GM12865 (cell line): Measurements from ENCODE around the gene OGFOD3.

ENCODE experiments used
- DNase-seq: peaks from one replicate; pipeline ENCODE4 v3.0.0; 2010; ENCODE audit warnings: low read depth
- H3K4me3 ChIP-seq: 2 replicates; pipeline ENCODE4 v1.5.1; 2011; ENCODE audit warnings: mild to moderate bottlenecking, low read depth, low read length, control low read depth
- TF ChIP-seq, protein P1 (sequence below): IDR thresholded peaks from 2 replicates; pipeline ENCODE4 v1.5.1; 2011; ENCODE audit warnings: low read length, control low read depth, low read depth, inconsistent platforms; ENCODE audit not compliant: insufficient read depth; ENCODE audit errors: missing control alignments

Gene OGFOD3

DNA sequence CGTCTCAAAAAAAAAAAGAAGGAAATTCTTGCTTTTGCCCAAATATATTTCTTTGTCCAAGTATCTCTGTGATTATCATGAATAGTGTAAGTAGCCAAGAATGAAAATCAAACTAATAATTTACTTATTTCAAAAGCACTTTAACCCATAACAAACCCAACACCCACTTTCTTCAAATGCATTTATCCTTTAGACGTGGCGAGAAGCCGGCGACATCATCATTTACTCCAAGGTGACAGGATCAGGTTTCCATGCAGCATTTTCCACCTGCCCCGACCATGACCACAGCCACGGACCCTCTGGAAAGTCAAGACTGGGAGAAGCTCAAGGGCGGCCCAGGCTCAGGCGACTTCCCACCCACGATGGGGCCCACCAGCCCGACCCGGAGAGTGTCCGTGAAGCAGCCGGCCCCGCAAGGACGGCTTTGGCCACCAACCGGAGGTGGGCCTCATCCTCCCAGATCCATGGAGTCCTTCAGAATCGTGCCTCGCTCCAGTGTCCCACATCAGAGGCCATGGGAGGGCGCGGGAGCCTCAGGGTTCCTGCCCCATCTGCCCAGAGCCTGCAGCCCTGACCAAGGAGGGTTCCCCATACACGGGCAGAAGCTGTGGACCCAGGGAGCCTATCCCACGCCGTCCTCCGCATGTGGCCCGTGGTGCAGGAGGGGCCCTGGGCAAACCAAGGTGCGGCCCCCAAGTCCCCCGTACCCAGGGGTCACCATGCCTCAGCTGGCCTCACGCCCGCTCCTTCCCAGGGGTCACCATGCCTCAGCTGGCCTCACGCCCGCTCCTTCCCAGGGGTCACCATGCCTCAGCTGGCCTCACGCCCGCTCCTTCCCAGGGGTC, 28.1 kb downstream of the OGFOD3 start:
- no peak for DNase-seq
- no peak overlapping the region for H3K4me3 ChIP-seq
- TF ChIP-seq, protein P1, sequence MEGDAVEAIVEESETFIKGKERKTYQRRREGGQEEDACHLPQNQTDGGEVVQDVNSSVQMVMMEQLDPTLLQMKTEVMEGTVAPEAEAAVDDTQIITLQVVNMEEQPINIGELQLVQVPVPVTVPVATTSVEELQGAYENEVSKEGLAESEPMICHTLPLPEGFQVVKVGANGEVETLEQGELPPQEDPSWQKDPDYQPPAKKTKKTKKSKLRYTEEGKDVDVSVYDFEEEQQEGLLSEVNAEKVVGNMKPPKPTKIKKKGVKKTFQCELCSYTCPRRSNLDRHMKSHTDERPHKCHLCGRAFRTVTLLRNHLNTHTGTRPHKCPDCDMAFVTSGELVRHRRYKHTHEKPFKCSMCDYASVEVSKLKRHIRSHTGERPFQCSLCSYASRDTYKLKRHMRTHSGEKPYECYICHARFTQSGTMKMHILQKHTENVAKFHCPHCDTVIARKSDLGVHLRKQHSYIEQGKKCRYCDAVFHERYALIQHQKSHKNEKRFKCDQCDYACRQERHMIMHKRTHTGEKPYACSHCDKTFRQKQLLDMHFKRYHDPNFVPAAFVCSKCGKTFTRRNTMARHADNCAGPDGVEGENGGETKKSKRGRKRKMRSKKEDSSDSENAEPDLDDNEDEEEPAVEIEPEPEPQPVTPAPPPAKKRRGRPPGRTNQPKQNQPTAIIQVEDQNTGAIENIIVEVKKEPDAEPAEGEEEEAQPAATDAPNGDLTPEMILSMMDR, result no peak

DNA sequence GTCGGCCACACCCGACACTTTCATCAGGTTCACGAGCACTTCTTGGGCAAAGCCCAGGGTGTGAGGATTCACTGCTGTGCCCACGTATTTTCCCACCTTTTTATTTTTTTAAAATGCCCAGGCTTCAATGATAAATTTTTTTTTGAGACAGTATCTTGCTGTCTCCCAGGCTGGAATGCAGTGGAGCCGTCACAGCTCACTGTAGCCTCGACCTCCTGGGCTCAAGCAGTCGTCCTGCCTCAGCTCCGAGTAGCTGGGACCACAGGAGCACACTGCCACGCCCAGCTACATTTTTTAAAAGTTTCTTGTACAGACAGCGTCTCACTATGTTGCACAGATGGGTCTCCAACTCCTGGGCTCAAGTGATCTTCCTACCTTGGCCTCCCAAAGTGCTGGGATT, 29.0 kb downstream of the OGFOD3 start:
- TF ChIP-seq, protein P1, result no peak
- no peak overlapping the region for H3K4me3 ChIP-seq
- no peak for DNase-seq

DNA sequence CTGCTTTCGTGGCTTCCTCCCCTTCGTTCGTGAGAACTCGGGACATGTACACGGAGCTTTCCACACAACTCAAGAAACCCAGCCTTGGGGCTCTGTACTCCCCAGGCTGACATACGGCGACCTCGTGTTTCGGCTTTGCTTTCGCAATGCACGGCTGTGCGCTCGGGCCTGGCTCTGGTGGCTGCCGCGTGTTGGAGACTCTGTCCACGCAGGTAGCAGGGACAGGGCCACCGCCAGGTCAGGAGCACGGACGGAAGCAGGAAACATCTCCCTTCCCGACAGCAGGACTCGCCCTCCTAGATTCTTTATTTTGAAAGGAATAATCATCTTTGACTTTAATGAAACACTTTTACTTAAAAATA, 29.5 kb downstream of the OGFOD3 start:
- no peak for DNase-seq
- H3K4me3 ChIP-seq, result no peak overlapping the region
- TF ChIP-seq, protein P1, result no peak

DNA sequence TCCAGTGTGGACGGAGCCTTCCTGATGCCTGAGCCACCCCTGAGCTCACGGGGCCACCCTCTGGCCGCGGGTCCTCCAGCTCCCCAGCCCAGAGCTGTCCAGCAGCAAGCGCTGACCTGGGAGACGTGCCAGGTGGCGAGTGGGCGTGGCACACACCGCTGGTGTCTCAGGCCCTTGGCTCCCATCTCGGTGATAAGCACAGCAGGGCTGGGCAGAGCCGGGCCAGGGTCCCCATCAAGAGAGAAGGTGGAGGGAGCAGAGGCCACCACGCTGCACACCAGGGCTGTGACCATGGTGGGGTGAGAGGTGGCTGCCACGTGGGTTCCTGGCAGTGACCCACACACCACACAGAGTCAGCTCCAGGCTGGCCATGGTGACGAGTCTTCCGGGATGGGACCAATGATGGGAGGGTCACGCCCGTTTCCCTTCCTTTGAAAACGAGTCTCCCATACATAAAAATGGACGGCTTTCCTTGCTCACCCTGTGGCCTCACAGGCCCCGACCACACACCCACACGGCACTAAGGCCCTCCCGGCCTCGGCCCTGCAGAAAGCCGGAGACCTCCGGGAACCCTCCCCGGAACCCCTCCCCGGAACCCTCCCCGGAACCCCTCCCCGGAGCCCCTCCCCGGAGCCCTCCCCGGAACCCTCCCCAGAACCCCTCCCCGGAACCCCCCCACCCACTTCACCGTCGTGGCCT, 30.0 kb downstream of the OGFOD3 start:
- TF ChIP-seq, protein P1, result no peak
- DNase-seq, result no peak
- H3K4me3 ChIP-seq, result no peak overlapping the region

DNA sequence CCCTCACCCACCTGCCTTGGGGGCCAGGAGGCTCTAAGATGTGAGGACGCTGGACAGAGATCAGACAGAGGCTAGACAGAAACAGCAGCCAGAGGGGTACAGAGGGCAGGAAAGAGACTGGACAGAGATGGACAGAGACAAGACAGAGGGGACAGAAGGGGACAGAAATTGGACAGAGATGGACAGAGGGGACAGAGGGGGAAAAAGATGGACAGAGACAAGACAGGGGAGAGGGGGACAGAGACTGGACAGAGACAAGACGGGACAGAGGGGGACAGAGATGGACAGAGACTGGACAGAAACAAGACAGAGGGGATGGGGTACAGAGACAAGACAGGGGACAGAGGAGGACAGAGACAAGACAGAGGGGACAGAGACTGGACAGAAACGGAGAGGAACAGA, 30.7 kb downstream of the OGFOD3 start:
- no peak overlapping the region for H3K4me3 ChIP-seq
- TF ChIP-seq, protein P1, result no peak
- no peak for DNase-seq

DNA sequence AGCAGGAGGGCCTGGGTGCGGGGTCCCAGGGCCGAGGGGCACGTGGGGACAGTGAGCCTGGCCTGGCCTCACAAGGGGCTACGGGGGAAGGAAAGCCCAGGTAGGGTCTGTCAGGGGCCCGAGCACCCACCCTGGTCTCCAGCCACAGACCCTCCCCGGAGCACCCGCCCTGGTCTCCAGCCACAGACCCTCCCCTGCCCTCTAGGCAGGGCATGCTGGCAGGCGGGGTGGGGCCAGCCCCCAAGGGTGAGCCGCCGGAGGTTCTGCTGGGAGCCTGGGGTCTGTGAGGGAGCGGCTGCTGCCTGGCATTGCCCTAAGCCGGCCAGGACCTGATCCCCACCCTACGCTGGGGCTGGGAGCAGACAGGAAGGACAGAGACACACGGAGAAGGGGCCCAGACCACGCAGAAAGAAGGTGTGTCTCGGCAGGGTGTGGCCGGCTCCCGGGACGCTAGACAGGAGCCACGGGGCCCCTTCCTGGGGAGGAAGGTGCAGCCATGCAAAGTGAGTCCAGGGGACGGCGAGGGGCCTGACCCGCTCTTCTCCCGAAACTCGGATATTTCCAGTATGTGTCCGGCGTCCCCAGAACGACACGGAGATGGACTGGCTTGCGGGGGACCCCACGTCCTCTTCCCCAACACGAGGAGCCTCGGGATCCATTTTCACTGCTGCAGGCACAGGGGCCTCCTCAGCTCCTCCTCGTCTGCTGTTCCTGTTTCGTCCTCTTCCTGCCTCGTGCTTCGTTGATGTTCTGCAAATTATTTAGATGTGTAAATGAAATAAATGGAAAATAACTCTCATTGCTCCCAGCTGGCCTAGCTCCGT, 31.3 kb downstream of the OGFOD3 start:
- DNase-seq, result no peak
- H3K4me3 ChIP-seq, result no peak overlapping the region
- TF ChIP-seq, protein P1, result no peak
